Lower leg skin (tissue), 3 donors: ENCODE data around the gene HIGD1B.

Experiments used
- CTCF ChIP-seq, 3 donors: fragments of 450-650 bp; IDR thresholded peaks; one replicate each; pipeline ENCODE4 v1.5.1; 2016; ENCODE audit warnings: antibody characterized with exemption in 3 of 3, mild to moderate bottlenecking in 3 of 3, moderate library complexity in 2 of 3
- POLR2A ChIP-seq, 2 donors: fragments of 450-650 bp; IDR thresholded peaks; one replicate each; pipeline ENCODE4 v1.6.1; 2016 to 2017; ENCODE audit warnings: antibody characterized with exemption in 2 of 2, mild to moderate bottlenecking in 1 of 2, moderate library complexity in 1 of 2

- no peak for TF ChIP-seq CTCF (IDR thresholded peaks at IDR 0.05)
- TF ChIP-seq POLR2A (IDR thresholded peaks at IDR 0.05) = no peak
Observed at GRCh38 chr17:44826123-44826790, 21.4 kb upstream of the HIGD1B start.
